Parathyroid adenoma (tissue), 2 donors: ENCODE results near the gene GALE.

Experiments used
- H2AFZ ChIP-seq: fragments of 300-600 bp; sonication (generic); one replicate; pipeline ENCODE4 v1.7.0; 2017; ENCODE audit warnings: antibody characterized with exemption, mild to moderate bottlenecking
- H3K27ac ChIP-seq: fragments of 300-600 bp; sonication (generic); one replicate; pipeline ENCODE4 v1.7.0; 2017
- H3K27me3 ChIP-seq: fragments of 300-600 bp; sonication (generic); one replicate; pipeline ENCODE4 v1.7.0; 2017; ENCODE audit warnings: low read length; ENCODE audit not compliant: control insufficient read depth, insufficient read depth
- H3K36me3 ChIP-seq: fragments of 300-600 bp; sonication (generic); one replicate; pipeline ENCODE4 v1.7.0; 2017; ENCODE audit warnings: low read length; ENCODE audit not compliant: control insufficient read depth, insufficient read depth
- H3K4me1 ChIP-seq: fragments of 300-600 bp; sonication (generic); one replicate; pipeline ENCODE4 v1.7.0; 2017; ENCODE audit warnings: control low read depth
- H3K4me2 ChIP-seq: fragments of 300-600 bp; sonication (generic); one replicate; pipeline ENCODE4 v1.7.0; 2017; ENCODE audit warnings: low read length
- H3K4me3 ChIP-seq: fragments of 300-600 bp; sonication (generic); one replicate; pipeline ENCODE4 v1.7.0; 2017; ENCODE audit warnings: low read depth, low read length
- H3K79me2 ChIP-seq: fragments of 300-600 bp; sonication (generic); one replicate; pipeline ENCODE4 v1.7.0; 2017; ENCODE audit warnings: control low read depth
- H3K9ac ChIP-seq: fragments of 300-600 bp; sonication (generic); one replicate; pipeline ENCODE4 v1.7.0; 2017; ENCODE audit warnings: mild to moderate bottlenecking
- H3K9me3 ChIP-seq: fragments of 300-600 bp; sonication (generic); one replicate; pipeline ENCODE4 v1.7.0; 2017; ENCODE audit warnings: low read length; ENCODE audit not compliant: control insufficient read depth
- CTCF ChIP-seq: fragments of 300-600 bp; sonication (generic); IDR thresholded peaks from one replicate; pipeline ENCODE4 v1.7.0; 2017; ENCODE audit warnings: antibody characterized with exemption, mild to moderate bottlenecking
- donor health status: primary hyperparathyroidism.

GALE gene

GRCh38 chr1:23810818-23811540 lies 10.4 kb upstream of the GALE start:
- no peak overlapping the region for H2AFZ ChIP-seq
- H3K27ac ChIP-seq: no peak overlapping the region
- no peaks in the 10 kb centered on the region for H3K27me3 ChIP-seq
- no peaks in the 10 kb centered on the region for H3K4me1 ChIP-seq
- H3K4me3 ChIP-seq: no peak overlapping the region
- no peaks in the 10 kb centered on the region for H3K79me2 ChIP-seq
- peak; percentile 38 for TF ChIP-seq CTCF
- H3K4me2 ChIP-seq: no peak overlapping the region
- no peak overlapping the region for H3K9ac ChIP-seq
- H3K9me3 ChIP-seq: no peaks in the 10 kb centered on the region
- no peaks in the 10 kb centered on the region for H3K36me3 ChIP-seq

GRCh38 chr1:23809751-23810171 lies 9.2 kb upstream of the GALE start:
- Histone ChIP-seq H3K9me3 (no peaks in the 10 kb centered on the region), H3K36me3 (no peaks in the 10 kb centered on the region), H2AFZ (no peak overlapping the region), H3K27me3 (no peaks in the 10 kb centered on the region), H3K9ac (no peak overlapping the region), H3K4me1 (no peaks in the 10 kb centered on the region), H3K4me3 (no peak overlapping the region), H3K79me2 (no peaks in the 10 kb centered on the region), H3K4me2 (no peak overlapping the region), H3K27ac (no peak overlapping the region)
- TF ChIP-seq CTCF: peak; percentile 62

GRCh38 chr1:23807453-23807852 lies 6.9 kb upstream of the GALE start:
- TF ChIP-seq CTCF: no peak
- no peaks in the 10 kb centered on the region for H3K79me2 ChIP-seq
- H3K36me3 ChIP-seq: no peaks in the 10 kb centered on the region
- no peak overlapping the region for H3K4me2 ChIP-seq
- H3K9ac ChIP-seq: no peak overlapping the region
- H3K4me3 ChIP-seq: no peak overlapping the region
- no peaks in the 10 kb centered on the region for H3K27me3 ChIP-seq
- H3K4me1 ChIP-seq: peaks cover 2% of the 10 kb centered on the region
- no peak overlapping the region for H3K27ac ChIP-seq
- H2AFZ ChIP-seq: no peak overlapping the region
- no peaks in the 10 kb centered on the region for H3K9me3 ChIP-seq

GRCh38 chr1:23806280-23806679 lies 5.7 kb upstream of the GALE start:
- no peak overlapping the region for H3K4me2 ChIP-seq
- no peaks in the 10 kb centered on the region for H3K79me2 ChIP-seq
- H3K27ac ChIP-seq: no peak overlapping the region
- no peak overlapping the region for H3K9ac ChIP-seq
- no peak overlapping the region for H3K4me3 ChIP-seq
- H2AFZ ChIP-seq: no peak overlapping the region
- peaks cover 3% of the 10 kb centered on the region for H3K4me1 ChIP-seq
- H3K9me3 ChIP-seq: no peaks in the 10 kb centered on the region
- no peaks in the 10 kb centered on the region for H3K27me3 ChIP-seq
- H3K36me3 ChIP-seq: no peaks in the 10 kb centered on the region
- no peak for TF ChIP-seq CTCF

GRCh38 chr1:23805025-23805424 lies 4.5 kb upstream of the GALE start:
- H3K4me3 ChIP-seq: no peak overlapping the region
- H3K27me3 ChIP-seq: no peaks in the 10 kb centered on the region
- H3K9me3 ChIP-seq: no peaks in the 10 kb centered on the region
- H3K4me2 ChIP-seq: no peak overlapping the region
- H3K4me1 ChIP-seq: peaks cover 3% of the 10 kb centered on the region
- H3K36me3 ChIP-seq: no peaks in the 10 kb centered on the region
- no peak overlapping the region for H3K27ac ChIP-seq
- no peak overlapping the region for H3K9ac ChIP-seq
- no peak for TF ChIP-seq CTCF
- H3K79me2 ChIP-seq: no peaks in the 10 kb centered on the region
- no peak overlapping the region for H2AFZ ChIP-seq
